HepG2 (cell line): ENCODE results near the gene CLIP2. TPM values are rescaled to one million over a fixed set of nuclear protein-coding genes. Genes with fewer than 3 reads are reported as not detected.
A peak's percentile ranks its signal among the peaks of the same experiment; 100 is the strongest.

Source experiments
- BRCA1 ChIP-seq: sonication (generic); formaldehyde crosslinking; IDR thresholded peaks from 2 replicates; pipeline ENCODE4 v1.4.0; 2020; ENCODE audit warnings: missing genetic modification reagents
- ELF4 ChIP-seq: sonication (generic); formaldehyde crosslinking; IDR thresholded peaks from 2 replicates; pipeline ENCODE4 v1.5.0; 2020; ENCODE audit warnings: missing genetic modification reagents, mild to moderate bottlenecking, moderate library complexity, borderline replicate concordance
- FOXJ3 ChIP-seq: sonication (generic); formaldehyde crosslinking; IDR thresholded peaks from 2 replicates; pipeline ENCODE4 v1.4.0; 2020; ENCODE audit warnings: missing genetic modification reagents, mild to moderate bottlenecking, borderline replicate concordance
- GABPA ChIP-seq, 2 experiments: IDR thresholded peaks; 2 replicates each; pipeline ENCODE4 v1.6.1; 2011 to 2016; ENCODE audit warnings: low read depth in 2 of 2, low read length in 1 of 2, missing biosample characterization in 1 of 2, missing genetic modification characterization in 1 of 2
- GZF1 ChIP-seq: sonication (generic); formaldehyde crosslinking; IDR thresholded peaks from 2 replicates; pipeline ENCODE4 v1.5.1; 2020; ENCODE audit warnings: mild to moderate bottlenecking, missing genetic modification reagents
- MIXL1 ChIP-seq: IDR thresholded peaks from 2 replicates; pipeline ENCODE4 v1.6.1; 2016
- NCOA1 ChIP-seq: sonication (generic); formaldehyde crosslinking; IDR thresholded peaks from 2 replicates; pipeline ENCODE4 v1.9.0; 2021; ENCODE audit warnings: missing genetic modification reagents
- NKX3-1 ChIP-seq: sonication (generic); formaldehyde crosslinking; IDR thresholded peaks from 2 replicates; pipeline ENCODE4 v1.5.0; 2020; ENCODE audit warnings: missing genetic modification reagents
- PAF1 ChIP-seq: IDR thresholded peaks from 2 replicates; pipeline ENCODE4 v1.6.1; 2016; ENCODE audit warnings: missing genetic modification reagents, missing compliant biosample characterization
- SIN3A ChIP-seq: IDR thresholded peaks from 2 replicates; pipeline ENCODE4 v1.6.1; 2011; ENCODE audit warnings: low read depth, mild to moderate bottlenecking, control low read depth, low read length, borderline replicate concordance
- SRF ChIP-seq: IDR thresholded peaks from 2 replicates; pipeline ENCODE4 v1.6.1; 2011; ENCODE audit warnings: mild to moderate bottlenecking, low read depth, low read length, moderate library complexity
- TARDBP ChIP-seq: sonication (generic); formaldehyde crosslinking; IDR thresholded peaks from 2 replicates; pipeline ENCODE4 v1.8.0; 2022; ENCODE audit warnings: mild to moderate bottlenecking, missing genetic modification reagents
- XBP1 ChIP-seq: sonication (generic); formaldehyde crosslinking; IDR thresholded peaks from 2 replicates; pipeline ENCODE4 v1.5.0; 2020; ENCODE audit warnings: missing genetic modification reagents
- ZBTB21 ChIP-seq: sonication (generic); formaldehyde crosslinking; IDR thresholded peaks from 2 replicates; pipeline ENCODE4 v1.4.0; 2020; ENCODE audit warnings: missing genetic modification reagents
- ZBTB8A ChIP-seq: sonication (generic); formaldehyde crosslinking; IDR thresholded peaks from 2 replicates; pipeline ENCODE4 v1.4.0; 2020; ENCODE audit warnings: mild to moderate bottlenecking, low read depth, missing genetic modification reagents, borderline replicate concordance
- ZNF552 ChIP-seq: sonication (generic); formaldehyde crosslinking; IDR thresholded peaks from 2 replicates; pipeline ENCODE4 v1.9.0; 2022; ENCODE audit warnings: missing genetic modification reagents, mild to moderate bottlenecking, borderline replicate concordance
- ZNF670 ChIP-seq: sonication (generic); formaldehyde crosslinking; IDR thresholded peaks from 2 replicates; pipeline ENCODE4 v1.8.0; 2022; ENCODE audit warnings: mild to moderate bottlenecking, missing genetic modification reagents, borderline replicate concordance
- ZNF761 ChIP-seq: sonication (generic); formaldehyde crosslinking; conservative IDR thresholded peaks from 2 replicates; pipeline ENCODE4 v1.4.0; 2020; ENCODE audit warnings: mild to moderate bottlenecking, missing genetic modification reagents
- ZNF766 ChIP-seq: sonication (generic); formaldehyde crosslinking; IDR thresholded peaks from 2 replicates; pipeline ENCODE4 v1.5.0; 2020; ENCODE audit warnings: missing genetic modification reagents, borderline replicate concordance
- ZNF777 ChIP-seq: sonication (generic); formaldehyde crosslinking; IDR thresholded peaks from 2 replicates; pipeline ENCODE4 v1.4.0; 2020; ENCODE audit warnings: missing genetic modification reagents
- polyA plus RNA-seq, 8 experiments: library from polyadenylated mRNA; depleted of rRNA in 3 of 8; stranded (reverse) in 7 of 8; unstranded in 1 of 8; fragments of >200 nt; fragmentation: Illumina TruSeq in 4 of 8; extraction: Trizol in 4 of 8; gene quantifications; 2 replicates each; pipeline versions ENCODE4 v1.2.1 to v1.2.3, GENCODE V29; 2011 to 2016; ENCODE audit warnings: low read depth in 4 of 8, missing spikeins in 1 of 8, mixed read lengths in 1 of 8; ENCODE audit not compliant: insufficient read depth in 1 of 8
- total RNA-seq, 5 experiments: library from RNA; depleted of rRNA; stranded (reverse); fragments of >200 nt; fragmentation: Illumina TruSeq; extraction: Trizol; gene quantifications; 2 replicates each; pipeline ENCODE4 v1.2.3, GENCODE V29; 2016; ENCODE audit warnings: low read depth in 1 of 5
- TF ChIP-seq, protein P1 (sequence below): sonication (generic); formaldehyde crosslinking; IDR thresholded peaks from 2 replicates; pipeline ENCODE4 v1.5.0; 2020; ENCODE audit warnings: missing genetic modification reagents, mild to moderate bottlenecking, borderline replicate concordance
- TF ChIP-seq, protein P2 (sequence below): IDR thresholded peaks from 2 replicates; pipeline ENCODE4 v1.6.1; 2016; ENCODE audit warnings: low read depth
- TF ChIP-seq, protein P3 (sequence below): sonication (generic); formaldehyde crosslinking; IDR thresholded peaks from 2 replicates; pipeline ENCODE4 v1.5.0; 2020; ENCODE audit warnings: missing genetic modification reagents
- TF ChIP-seq, protein P4 (sequence below): sonication (generic); formaldehyde crosslinking; IDR thresholded peaks from 2 replicates; pipeline ENCODE4 v1.8.1; 2023; ENCODE audit warnings: mild to moderate bottlenecking, missing genetic modification reagents, borderline replicate concordance
- TF ChIP-seq, protein P5 (sequence below): sonication (generic); IDR thresholded peaks from 2 replicates; pipeline ENCODE4 v1.6.1; 2016; ENCODE audit warnings: low read depth, borderline replicate concordance

Gene CLIP2
- total and polyA plus RNA-seq, 2 of the 13 experiments (the other 11 are each of a cell fraction or from before 2014, with no cell fraction given), result 6.5 to 17.4 TPM

DNA sequence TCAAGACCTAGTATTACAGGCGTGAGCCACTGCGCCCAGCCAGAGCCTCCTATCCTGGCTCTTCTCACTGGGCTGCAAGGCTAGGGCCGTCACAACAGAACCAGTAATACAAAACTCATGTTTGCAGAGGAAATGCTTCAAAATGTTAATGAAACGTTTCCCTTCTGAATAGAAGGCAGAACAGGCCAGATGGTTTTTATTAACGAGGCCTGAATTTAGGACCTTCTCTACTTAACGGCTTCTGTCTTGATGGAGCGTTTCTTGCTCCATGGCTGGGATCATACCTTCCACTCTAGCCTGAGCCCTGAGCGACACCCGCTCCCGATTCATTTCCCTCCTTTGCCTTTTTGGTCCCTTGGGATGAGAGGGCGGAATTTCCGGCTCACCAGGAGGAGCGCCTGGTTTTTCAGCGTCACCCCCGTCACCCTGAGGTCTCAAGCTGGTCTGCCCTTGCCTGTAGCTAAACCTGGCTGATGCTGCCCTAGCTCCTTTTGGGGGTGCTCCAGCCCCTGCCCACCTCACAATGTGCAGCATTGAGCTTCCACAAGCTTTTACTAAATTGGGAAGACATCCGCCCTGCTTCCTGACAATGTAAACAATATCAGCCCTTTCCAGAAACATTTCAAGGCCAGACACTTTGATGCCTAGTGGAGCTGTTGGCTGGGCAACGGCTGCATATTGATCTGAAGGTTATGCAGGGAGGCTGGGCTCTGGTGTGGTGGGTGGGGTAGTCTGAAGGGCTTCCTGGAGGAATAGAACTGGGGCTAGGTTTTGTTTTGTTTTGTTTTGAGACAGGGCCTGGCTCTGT is 5.2 kb downstream of the CLIP2 start (continued):
- TF ChIP-seq SIN3A (0 out of 2 replicates have a peak, but pooled peaks have one; percentile 19), TARDBP (CRISPR knock-in tag) (peak; percentile 62; the same call in 1 of the 2 replicates), SRF (no peak), ZNF777 (CRISPR knock-in tag) (no peak), GABPA (IDR thresholded peaks at IDR 0.05; ENCODE audit: low read depth, low read length) (no peak), GABPA (CRISPR knock-in tag; IDR thresholded peaks at IDR 0.05; ENCODE audit: low read depth) (0 out of 2 replicates have a peak, but pooled peaks have one; percentile 12), FOXJ3 (peak; percentile 28; the same call in 1 of the 2 replicates), ELF4 (CRISPR knock-in tag) (0 out of 2 replicates have a peak, but pooled peaks have one; percentile 55), ZBTB21 (CRISPR knock-in tag) (no peak), BRCA1 (CRISPR knock-in tag) (no peak), ZNF670 (CRISPR knock-in tag) (no peak), XBP1 (no peak), NCOA1 (CRISPR knock-in tag) (no peak), ZBTB8A (no peak), ZNF761 (CRISPR knock-in tag) (no peak), GZF1 (CRISPR knock-in tag) (no peak), PAF1 (no peak), ZNF766 (CRISPR knock-in tag) (no peak), ZNF552 (CRISPR knock-in tag) (no peak), MIXL1 (CRISPR knock-in tag) (peak; percentile 82), NKX3-1 (CRISPR knock-in tag) (no peak)
- TF ChIP-seq, protein P1, sequence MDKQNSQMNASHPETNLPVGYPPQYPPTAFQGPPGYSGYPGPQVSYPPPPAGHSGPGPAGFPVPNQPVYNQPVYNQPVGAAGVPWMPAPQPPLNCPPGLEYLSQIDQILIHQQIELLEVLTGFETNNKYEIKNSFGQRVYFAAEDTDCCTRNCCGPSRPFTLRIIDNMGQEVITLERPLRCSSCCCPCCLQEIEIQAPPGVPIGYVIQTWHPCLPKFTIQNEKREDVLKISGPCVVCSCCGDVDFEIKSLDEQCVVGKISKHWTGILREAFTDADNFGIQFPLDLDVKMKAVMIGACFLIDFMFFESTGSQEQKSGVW, result no peak
- TF ChIP-seq, protein P2, sequence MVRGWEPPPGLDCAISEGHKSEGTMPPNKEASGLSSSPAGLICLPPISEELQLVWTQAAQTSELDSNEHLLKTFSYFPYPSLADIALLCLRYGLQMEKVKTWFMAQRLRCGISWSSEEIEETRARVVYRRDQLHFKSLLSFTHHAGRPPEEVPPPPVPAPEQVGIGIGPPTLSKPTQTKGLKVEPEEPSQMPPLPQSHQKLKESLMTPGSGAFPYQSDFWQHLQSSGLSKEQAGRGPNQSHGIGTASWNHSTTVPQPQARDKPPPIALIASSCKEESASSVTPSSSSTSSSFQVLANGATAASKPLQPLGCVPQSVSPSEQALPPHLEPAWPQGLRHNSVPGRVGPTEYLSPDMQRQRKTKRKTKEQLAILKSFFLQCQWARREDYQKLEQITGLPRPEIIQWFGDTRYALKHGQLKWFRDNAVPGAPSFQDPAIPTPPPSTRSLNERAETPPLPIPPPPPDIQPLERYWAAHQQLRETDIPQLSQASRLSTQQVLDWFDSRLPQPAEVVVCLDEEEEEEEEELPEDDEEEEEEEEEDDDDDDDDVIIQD, result peak; percentile 28; the same call in 1 of the 2 replicates
- TF ChIP-seq, protein P3, sequence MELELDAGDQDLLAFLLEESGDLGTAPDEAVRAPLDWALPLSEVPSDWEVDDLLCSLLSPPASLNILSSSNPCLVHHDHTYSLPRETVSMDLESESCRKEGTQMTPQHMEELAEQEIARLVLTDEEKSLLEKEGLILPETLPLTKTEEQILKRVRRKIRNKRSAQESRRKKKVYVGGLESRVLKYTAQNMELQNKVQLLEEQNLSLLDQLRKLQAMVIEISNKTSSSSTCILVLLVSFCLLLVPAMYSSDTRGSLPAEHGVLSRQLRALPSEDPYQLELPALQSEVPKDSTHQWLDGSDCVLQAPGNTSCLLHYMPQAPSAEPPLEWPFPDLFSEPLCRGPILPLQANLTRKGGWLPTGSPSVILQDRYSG (CRISPR knock-in tag), result no peak
- TF ChIP-seq, protein P4, sequence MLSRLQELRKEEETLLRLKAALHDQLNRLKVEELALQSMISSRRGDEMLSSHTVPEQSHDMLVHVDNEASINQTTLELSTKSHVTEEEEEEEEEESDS, result no peak
- TF ChIP-seq, protein P5, sequence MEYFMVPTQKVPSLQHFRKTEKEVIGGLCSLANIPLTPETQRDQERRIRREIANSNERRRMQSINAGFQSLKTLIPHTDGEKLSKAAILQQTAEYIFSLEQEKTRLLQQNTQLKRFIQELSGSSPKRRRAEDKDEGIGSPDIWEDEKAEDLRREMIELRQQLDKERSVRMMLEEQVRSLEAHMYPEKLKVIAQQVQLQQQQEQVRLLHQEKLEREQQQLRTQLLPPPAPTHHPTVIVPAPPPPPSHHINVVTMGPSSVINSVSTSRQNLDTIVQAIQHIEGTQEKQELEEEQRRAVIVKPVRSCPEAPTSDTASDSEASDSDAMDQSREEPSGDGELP, result peak; percentile 43; the same call in 1 of the 2 replicates
